ENCODE data around the gene NYNRIN. TPM values are rescaled to one million over a fixed set of nuclear protein-coding genes. Genes with fewer than 3 reads are reported as not detected.

Gene NYNRIN
- total RNA-seq, 1 experiment from 2014 or later, result 2.7 TPM

DNA sequence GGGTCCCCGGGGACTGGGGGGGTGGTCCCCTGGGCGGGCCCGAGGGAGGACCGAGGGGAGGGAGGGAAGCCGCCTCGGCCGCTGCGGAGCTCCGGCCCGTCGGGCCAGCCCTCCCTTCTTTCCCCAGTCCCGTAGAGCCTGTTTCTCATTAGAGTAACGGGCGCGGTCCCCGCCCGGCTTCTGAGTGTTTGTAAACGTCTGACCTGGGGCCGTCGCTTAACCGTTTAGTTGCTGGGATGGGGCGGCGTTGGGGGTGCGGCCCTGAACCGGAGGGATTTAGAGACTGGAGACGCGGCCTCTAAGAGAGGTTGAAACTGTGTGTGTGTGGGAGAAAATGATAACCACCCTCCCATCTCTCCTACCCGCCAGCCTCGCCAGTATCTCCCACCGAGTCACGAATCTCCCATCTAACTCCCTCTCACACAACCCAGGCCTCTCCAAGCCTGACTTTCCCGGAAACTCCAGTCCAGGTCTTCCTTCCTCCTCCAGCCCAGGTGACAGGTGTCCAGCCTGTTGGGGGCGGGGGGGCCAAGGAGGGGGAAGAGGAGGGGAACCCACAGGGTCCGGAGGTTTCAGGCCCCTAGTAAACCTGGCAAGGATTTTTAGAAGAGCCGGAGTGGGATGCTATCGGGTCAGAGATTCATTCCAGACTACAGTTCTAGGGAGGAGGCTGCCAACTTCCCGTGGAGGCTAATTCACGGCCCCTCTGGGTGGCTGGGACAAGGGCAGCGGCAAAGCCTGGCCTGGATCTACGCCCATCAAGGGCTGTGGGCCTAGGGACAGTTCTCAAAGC, 31.9 kb upstream of the NYNRIN start:
- DNase-seq, result peak; percentile 95
- ATAC-seq, result peak; percentile 66
- Histone ChIP-seq H2AFZ (ENCODE audit: low read length) (peak overlapping the region; percentile 83), H3K27ac (ENCODE audit: low read length) (peak overlapping the region; percentile 73), H3F3A (ENCODE audit: low read length, unreplicated experiment) (no peaks in the 10 kb centered on the region), H3K79me2 (ENCODE audit: low read length) (no peaks in the 10 kb centered on the region), H4K20me1 (ENCODE audit: low read length) (no peaks in the 10 kb centered on the region), H3K27me3 (ENCODE audit: low read length) (no peaks in the 10 kb centered on the region), H3K4me2 (ENCODE audit: low read length) (peak overlapping the region; percentile 96), H3K9me3 (ENCODE audit: low read length) (no peaks in the 10 kb centered on the region), H3K4me1 (ENCODE audit: insufficient read depth, low read length) (peaks cover 24% of the 10 kb centered on the region), H3K36me3 (ENCODE audit: low read depth, low read length) (no peaks in the 10 kb centered on the region), H3K9ac (ENCODE audit: low read length) (peak overlapping the region; percentile 65), H3K4me3 (ENCODE audit: low read length) (peak overlapping the region; percentile 63), H3K9me2 (replicated peaks; ENCODE audit: low read length) (no peaks in the 10 kb centered on the region)
- ChIA-PET CTCF (interaction anchor here (1.0 to 2.2 kb wide), 3 partner anchors 45 to 75 kb away, joined by 3 to 51 read pairs (median 3); no protein-coding TSS in a partner anchor), POLR2A (ENCODE audit: unreplicated experiment) (interaction anchor here (1.0 to 1.3 kb wide), 2 partner anchors 63 to 64 kb away, joined by 7 to 45 read pairs; partner anchors contain the start of genes CBLN3 and KHNYN)
- BruUV-seq (replicated peaks), result no TSS peak
- intact Hi-C loops (cut with micrococcal nuclease), result loop anchor here (2.0 kb wide), 2 partner anchors 34 to 76 kb away; partner anchors contain the start of gene SDR39U1
- TF ChIP-seq EZH2phosphoT487 (IDR thresholded peaks at IDR 0.05; ENCODE audit: borderline replicate concordance, low read length) (no peak), CTCF (conservative IDR thresholded peaks at IDR 0.05; ENCODE audit: low read depth, low read length) (no peak), EZH2 (IDR thresholded peaks at IDR 0.05; ENCODE audit: low read length, unreplicated experiment) (no peak)

DNA sequence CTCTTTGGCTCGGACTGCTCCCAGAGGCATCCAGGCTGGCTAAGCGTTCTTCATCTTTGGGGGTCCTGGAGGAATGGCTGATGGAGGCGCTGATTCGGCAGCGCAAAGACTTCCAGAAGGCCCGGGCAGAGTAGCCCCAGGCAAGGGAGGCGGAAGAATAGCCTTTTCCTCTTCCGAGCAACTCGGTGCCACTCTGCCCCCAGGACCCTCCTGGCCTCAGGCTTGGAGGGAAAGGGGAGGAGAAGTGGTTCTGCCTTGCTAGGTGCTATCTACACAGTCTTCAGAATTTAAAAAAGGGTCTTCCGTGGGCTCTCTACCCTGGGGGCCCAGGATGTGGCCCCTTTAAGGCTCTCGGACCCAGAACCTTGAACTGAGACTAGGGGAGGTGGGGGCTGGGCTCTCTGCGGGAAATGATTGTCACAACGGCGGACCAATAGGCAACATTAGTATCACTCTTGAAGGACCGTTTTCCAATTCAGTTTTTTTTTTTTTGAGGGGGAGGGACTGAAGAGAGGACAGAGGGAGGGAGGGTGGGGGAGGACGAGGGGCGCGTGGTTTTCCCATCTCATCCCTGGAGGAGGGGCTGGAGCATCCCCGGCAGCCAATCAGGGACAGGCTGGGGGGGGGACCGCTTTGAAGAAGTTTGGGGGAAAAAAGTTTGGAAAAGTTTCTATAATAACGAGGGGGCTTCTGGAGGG, 31.1 kb upstream of the NYNRIN start, which contains the start of gene NFATC4:
Gene NFATC4, plus strand, starts transcription at position 671 of the 698 bp plus-strand sequence. CDS start 157 bp downstream, outside the sequence.
- H3K4me2 ChIP-seq (ENCODE audit: low read length), result peak within 1 kb of the TSS; percentile 96
- H3K27ac ChIP-seq (ENCODE audit: low read length), result peak within 1 kb of the TSS; percentile 73
- peak within 1 kb of the TSS; percentile 65 for H3K9ac ChIP-seq (ENCODE audit: low read length)
- peak; percentile 83 for DNase-seq
- ChIA-PET POLR2A (ENCODE audit: unreplicated experiment) (no interaction called here), CTCF (no interaction called here)
- H3F3A ChIP-seq (ENCODE audit: low read length, unreplicated experiment), result no peaks in the 10 kb centered on the region
- peak within 1 kb of the TSS; percentile 91 for H2AFZ ChIP-seq (ENCODE audit: low read length)
- no peaks in the 10 kb centered on the region for H3K27me3 ChIP-seq (ENCODE audit: low read length)
- H3K9me3 ChIP-seq (ENCODE audit: low read length), result no peaks in the 10 kb centered on the region
- no peaks in the 10 kb centered on the region for H3K9me2 ChIP-seq (replicated peaks; ENCODE audit: low read length)
- TF ChIP-seq CTCF (conservative IDR thresholded peaks at IDR 0.05; ENCODE audit: low read depth, low read length) (no peak), EZH2 (IDR thresholded peaks at IDR 0.05; ENCODE audit: low read length, unreplicated experiment) (no peak), EZH2phosphoT487 (IDR thresholded peaks at IDR 0.05; ENCODE audit: borderline replicate concordance, low read length) (no peak)
- no peaks in the 10 kb centered on the region for H3K36me3 ChIP-seq (ENCODE audit: low read depth, low read length)
- no peaks in the 10 kb centered on the region for H4K20me1 ChIP-seq (ENCODE audit: low read length)
- H3K4me1 ChIP-seq (ENCODE audit: insufficient read depth, low read length), result peaks cover 24% of the 10 kb centered on the region
- peak; percentile 29 for ATAC-seq
- no peaks in the 10 kb centered on the region for H3K79me2 ChIP-seq (ENCODE audit: low read length)
- intact Hi-C loops (cut with micrococcal nuclease), result loop anchor here (2.0 kb wide), 2 partner anchors 35 to 75 kb away; partner anchors contain the start of gene SDR39U1
- H3K4me3 ChIP-seq (ENCODE audit: low read length), result peak within 1 kb of the TSS; percentile 63
- TSS peak; percentile 40 for BruUV-seq (replicated peaks)

All from PC-3 (cell line).